Astrocyte (in vitro differentiated cells and primary cell): ENCODE data around the gene B3GNT7.

Experiments
- EZH2 ChIP-seq: IDR thresholded peaks from 2 replicates; pipeline ENCODE4 v1.6.1; 2012; ENCODE audit warnings: mild to moderate bottlenecking, low read length, inconsistent platforms; ENCODE audit not compliant: insufficient read depth
- TF ChIP-seq, protein P1 (sequence below): IDR thresholded peaks from 2 replicates; pipeline ENCODE4 v1.5.1; 2011; ENCODE audit warnings: low read depth, mild to moderate bottlenecking, inconsistent platforms, low read length, moderate library complexity; ENCODE audit not compliant: insufficient read depth

- TF ChIP-seq, protein P1, sequence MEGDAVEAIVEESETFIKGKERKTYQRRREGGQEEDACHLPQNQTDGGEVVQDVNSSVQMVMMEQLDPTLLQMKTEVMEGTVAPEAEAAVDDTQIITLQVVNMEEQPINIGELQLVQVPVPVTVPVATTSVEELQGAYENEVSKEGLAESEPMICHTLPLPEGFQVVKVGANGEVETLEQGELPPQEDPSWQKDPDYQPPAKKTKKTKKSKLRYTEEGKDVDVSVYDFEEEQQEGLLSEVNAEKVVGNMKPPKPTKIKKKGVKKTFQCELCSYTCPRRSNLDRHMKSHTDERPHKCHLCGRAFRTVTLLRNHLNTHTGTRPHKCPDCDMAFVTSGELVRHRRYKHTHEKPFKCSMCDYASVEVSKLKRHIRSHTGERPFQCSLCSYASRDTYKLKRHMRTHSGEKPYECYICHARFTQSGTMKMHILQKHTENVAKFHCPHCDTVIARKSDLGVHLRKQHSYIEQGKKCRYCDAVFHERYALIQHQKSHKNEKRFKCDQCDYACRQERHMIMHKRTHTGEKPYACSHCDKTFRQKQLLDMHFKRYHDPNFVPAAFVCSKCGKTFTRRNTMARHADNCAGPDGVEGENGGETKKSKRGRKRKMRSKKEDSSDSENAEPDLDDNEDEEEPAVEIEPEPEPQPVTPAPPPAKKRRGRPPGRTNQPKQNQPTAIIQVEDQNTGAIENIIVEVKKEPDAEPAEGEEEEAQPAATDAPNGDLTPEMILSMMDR = no peak
- TF ChIP-seq EZH2 = no peak
Observed at GRCh38 chr2:231384109-231384435, 11.4 kb upstream of the B3GNT7 start.
